DND-41 (cell line): ENCODE measurements around the gene LCN15.
A peak's percentile ranks its signal among the peaks of the same experiment; 100 is the strongest.

ENCODE experiments used
- EZH2 ChIP-seq: IDR thresholded peaks from 3 replicates; pipeline ENCODE4 v1.6.1; 2012; ENCODE audit warnings: borderline replicate concordance, low read depth, mild to moderate bottlenecking, moderate library complexity, low read length, inconsistent platforms; ENCODE audit not compliant: severe bottlenecking
- TF ChIP-seq, protein P1 (sequence below): IDR thresholded peaks from 2 replicates; pipeline ENCODE4 v1.5.1; 2012; ENCODE audit warnings: borderline replicate concordance, low read length, moderate library complexity, mild to moderate bottlenecking; ENCODE audit not compliant: poor library complexity, severe bottlenecking; ENCODE audit errors: extremely low read depth

DNA sequence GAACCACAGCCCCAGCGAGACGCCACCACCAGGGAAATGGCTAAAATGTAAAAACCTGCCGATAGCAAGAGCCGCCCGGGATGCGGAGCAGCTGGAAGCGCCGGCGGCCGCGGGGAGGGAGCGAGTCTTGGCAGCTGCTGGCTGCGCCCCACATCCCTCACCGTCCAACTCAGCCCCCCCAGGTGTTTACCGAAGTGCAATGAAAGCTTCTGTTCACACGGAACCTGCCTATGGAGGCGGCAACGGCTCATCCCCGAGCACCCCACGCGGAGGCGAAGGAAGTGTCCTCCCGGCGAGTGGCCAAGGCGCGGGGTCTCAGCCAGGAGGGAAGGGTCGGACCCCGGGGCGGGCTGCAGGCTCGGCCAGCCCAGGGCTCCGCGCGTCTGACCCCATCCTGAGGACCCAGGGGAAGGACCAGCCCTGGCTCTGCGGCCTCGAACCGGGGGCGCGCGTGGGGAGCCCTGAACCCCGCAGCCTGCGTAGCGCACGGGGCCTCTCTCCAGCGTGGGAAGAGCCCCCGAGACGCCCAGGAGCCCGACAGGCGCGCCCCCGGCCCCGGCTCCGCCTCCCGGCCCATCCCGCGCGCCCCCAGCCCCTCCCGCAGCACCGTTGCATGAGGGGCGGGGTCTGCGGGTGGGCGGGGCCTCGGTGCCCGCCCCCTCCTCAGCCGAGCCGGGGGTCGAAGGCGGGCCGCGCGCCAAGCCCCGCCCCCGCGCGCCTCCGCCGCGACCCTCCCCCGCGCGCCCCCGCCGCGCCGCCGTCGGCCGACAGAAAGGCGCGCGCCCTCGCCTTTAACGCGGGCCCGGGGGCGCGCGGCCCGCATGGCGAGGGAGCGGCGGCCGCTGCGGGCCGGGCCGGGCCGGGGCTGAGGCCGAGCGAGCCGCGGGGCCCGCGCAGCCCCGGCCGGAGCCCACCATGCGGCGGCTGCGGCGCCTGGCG, 52.3 kb downstream of the LCN15 start, which contains the start of gene DIPK1B:
- TF ChIP-seq, protein P1, sequence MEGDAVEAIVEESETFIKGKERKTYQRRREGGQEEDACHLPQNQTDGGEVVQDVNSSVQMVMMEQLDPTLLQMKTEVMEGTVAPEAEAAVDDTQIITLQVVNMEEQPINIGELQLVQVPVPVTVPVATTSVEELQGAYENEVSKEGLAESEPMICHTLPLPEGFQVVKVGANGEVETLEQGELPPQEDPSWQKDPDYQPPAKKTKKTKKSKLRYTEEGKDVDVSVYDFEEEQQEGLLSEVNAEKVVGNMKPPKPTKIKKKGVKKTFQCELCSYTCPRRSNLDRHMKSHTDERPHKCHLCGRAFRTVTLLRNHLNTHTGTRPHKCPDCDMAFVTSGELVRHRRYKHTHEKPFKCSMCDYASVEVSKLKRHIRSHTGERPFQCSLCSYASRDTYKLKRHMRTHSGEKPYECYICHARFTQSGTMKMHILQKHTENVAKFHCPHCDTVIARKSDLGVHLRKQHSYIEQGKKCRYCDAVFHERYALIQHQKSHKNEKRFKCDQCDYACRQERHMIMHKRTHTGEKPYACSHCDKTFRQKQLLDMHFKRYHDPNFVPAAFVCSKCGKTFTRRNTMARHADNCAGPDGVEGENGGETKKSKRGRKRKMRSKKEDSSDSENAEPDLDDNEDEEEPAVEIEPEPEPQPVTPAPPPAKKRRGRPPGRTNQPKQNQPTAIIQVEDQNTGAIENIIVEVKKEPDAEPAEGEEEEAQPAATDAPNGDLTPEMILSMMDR = no peak
- peak; percentile 39 for TF ChIP-seq EZH2
